ENCODE results near the gene DBP.

Gene DBP

DNA sequence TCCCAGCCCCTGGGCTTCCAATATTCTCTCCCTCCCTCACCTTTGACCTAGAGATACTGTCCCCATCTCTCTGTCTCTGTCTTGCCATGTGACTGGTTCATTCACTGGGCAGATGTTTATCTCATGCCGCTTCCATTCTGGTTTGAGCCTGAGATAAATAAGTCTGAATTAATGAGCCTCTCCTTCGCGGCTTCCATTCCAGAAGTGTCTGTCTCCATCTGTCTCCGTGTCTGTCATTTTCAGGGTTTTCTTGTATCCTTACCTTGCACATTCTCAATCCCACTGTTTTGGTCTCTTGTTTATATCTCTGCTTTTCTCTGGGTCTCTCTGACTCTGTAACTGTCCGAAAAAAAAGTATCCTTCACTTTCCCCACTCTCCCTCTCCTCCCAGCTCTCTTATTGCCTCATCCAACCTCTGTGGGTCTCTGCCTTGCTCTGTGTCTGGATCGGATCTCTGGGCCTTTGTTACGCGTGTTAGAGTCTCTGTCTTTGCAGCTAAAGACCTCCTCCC, 13.6 kb downstream of the DBP start (continued):
- TF ChIP-seq ZNF354C (tag by site-specific recombination; IDR thresholded peaks at IDR 0.05; ENCODE audit: borderline replicate concordance, low read depth), result no peak
- TF ChIP-seq ZNF843 (tag by site-specific recombination; IDR thresholded peaks at IDR 0.05), result no peak
- TF ChIP-seq, protein P1, sequence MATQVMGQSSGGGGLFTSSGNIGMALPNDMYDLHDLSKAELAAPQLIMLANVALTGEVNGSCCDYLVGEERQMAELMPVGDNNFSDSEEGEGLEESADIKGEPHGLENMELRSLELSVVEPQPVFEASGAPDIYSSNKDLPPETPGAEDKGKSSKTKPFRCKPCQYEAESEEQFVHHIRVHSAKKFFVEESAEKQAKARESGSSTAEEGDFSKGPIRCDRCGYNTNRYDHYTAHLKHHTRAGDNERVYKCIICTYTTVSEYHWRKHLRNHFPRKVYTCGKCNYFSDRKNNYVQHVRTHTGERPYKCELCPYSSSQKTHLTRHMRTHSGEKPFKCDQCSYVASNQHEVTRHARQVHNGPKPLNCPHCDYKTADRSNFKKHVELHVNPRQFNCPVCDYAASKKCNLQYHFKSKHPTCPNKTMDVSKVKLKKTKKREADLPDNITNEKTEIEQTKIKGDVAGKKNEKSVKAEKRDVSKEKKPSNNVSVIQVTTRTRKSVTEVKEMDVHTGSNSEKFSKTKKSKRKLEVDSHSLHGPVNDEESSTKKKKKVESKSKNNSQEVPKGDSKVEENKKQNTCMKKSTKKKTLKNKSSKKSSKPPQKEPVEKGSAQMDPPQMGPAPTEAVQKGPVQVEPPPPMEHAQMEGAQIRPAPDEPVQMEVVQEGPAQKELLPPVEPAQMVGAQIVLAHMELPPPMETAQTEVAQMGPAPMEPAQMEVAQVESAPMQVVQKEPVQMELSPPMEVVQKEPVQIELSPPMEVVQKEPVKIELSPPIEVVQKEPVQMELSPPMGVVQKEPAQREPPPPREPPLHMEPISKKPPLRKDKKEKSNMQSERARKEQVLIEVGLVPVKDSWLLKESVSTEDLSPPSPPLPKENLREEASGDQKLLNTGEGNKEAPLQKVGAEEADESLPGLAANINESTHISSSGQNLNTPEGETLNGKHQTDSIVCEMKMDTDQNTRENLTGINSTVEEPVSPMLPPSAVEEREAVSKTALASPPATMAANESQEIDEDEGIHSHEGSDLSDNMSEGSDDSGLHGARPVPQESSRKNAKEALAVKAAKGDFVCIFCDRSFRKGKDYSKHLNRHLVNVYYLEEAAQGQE (tag by site-specific recombination; IDR thresholded peaks at IDR 0.05), result peak; percentile 12; the same call in 1 of the 2 replicates
- TF ChIP-seq, protein P2, sequence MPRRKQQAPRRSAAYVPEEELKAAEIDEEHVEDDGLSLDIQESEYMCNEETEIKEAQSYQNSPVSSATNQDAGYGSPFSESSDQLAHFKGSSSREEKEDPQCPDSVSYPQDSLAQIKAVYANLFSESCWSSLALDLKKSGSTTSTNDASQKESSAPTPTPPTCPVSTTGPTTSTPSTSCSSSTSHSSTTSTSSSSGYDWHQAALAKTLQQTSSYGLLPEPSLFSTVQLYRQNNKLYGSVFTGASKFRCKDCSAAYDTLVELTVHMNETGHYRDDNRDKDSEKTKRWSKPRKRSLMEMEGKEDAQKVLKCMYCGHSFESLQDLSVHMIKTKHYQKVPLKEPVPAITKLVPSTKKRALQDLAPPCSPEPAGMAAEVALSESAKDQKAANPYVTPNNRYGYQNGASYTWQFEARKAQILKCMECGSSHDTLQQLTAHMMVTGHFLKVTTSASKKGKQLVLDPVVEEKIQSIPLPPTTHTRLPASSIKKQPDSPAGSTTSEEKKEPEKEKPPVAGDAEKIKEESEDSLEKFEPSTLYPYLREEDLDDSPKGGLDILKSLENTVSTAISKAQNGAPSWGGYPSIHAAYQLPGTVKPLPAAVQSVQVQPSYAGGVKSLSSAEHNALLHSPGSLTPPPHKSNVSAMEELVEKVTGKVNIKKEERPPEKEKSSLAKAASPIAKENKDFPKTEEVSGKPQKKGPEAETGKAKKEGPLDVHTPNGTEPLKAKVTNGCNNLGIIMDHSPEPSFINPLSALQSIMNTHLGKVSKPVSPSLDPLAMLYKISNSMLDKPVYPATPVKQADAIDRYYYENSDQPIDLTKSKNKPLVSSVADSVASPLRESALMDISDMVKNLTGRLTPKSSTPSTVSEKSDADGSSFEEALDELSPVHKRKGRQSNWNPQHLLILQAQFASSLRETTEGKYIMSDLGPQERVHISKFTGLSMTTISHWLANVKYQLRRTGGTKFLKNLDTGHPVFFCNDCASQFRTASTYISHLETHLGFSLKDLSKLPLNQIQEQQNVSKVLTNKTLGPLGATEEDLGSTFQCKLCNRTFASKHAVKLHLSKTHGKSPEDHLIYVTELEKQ (tag by site-specific recombination; IDR thresholded peaks at IDR 0.05; ENCODE audit: borderline replicate concordance), result no peak
- TF ChIP-seq, protein P3, sequence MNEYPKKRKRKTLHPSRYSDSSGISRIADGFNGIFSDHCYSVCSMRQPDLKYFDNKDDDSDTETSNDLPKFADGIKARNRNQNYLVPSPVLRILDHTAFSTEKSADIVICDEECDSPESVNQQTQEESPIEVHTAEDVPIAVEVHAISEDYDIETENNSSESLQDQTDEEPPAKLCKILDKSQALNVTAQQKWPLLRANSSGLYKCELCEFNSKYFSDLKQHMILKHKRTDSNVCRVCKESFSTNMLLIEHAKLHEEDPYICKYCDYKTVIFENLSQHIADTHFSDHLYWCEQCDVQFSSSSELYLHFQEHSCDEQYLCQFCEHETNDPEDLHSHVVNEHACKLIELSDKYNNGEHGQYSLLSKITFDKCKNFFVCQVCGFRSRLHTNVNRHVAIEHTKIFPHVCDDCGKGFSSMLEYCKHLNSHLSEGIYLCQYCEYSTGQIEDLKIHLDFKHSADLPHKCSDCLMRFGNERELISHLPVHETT (tag by site-specific recombination; IDR thresholded peaks at IDR 0.05), result 0 out of 2 replicates have a peak, but pooled peaks have one; percentile 20
- TF ChIP-seq ZNF335 (tag by site-specific recombination; conservative IDR thresholded peaks at IDR 0.05), result peak; percentile 77
- TF ChIP-seq ZNF501 (tag by site-specific recombination; IDR thresholded peaks at IDR 0.05), result peak; percentile 63; the same call in 1 of the 2 replicates
- no peak for TF ChIP-seq ZNF473 (tag by site-specific recombination; IDR thresholded peaks at IDR 0.05)
- no peak for TF ChIP-seq ZNF221 (tag by site-specific recombination; IDR thresholded peaks at IDR 0.05; ENCODE audit: borderline replicate concordance)
- TF ChIP-seq ZNF514 (tag by site-specific recombination; IDR thresholded peaks at IDR 0.05), result no peak
- TF ChIP-seq ZNF174 (tag by site-specific recombination; IDR thresholded peaks at IDR 0.05), result no peak
- TF ChIP-seq, protein P4, sequence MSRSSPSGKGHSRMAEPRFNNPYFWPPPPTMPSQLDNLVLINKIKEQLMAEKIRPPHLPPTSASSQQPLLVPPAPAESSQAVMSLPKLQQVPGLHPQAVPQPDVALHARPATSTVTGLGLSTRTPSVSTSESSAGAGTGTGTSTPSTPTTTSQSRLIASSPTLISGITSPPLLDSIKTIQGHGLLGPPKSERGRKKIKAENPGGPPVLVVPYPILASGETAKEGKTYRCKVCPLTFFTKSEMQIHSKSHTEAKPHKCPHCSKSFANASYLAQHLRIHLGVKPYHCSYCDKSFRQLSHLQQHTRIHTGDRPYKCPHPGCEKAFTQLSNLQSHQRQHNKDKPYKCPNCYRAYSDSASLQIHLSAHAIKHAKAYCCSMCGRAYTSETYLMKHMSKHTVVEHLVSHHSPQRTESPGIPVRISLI (tag by site-specific recombination; IDR thresholded peaks at IDR 0.05), result peak; percentile 41; the same call in 1 of the 2 replicates

DNA sequence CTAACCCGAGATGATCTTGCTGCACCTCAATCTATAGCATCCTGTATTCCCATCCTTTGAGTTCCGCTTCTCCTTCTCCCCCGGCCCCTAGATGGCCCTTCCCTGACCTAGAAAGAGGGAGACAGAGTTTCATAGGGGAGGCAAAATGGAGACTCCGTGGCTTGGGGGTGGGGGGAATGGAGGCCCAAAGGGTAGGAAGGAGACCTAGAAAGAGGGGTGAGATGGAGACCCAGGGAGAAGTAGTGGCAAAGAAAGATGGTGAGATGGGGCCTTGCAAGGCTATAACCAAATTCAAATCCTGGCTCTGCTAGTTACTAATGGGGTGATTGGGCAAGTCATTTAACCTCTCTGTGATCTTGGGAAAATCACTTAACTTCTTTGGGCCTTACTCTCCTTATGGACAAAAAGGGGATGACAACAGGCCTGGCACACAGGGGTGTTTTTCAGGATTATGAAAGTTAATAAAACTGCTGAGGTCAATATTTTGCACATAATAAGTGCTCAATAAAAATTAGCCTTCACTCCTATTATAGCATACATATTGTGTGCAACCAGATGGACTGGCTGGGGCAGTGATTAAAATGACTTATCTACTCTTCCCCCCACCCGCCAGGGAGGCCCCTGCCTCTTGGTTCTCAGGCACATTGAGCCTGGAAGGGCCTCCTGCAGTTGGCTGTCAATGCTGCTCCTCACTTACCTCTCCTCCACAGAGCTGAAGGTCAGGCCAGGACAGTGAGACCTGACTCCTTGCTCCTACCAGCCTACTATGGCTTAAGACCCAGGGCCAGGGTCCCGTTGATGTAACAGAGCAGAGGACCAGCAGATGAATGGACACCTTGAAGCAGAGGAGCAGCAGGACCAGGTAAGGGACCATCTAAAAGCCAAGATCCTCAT, 17.2 kb downstream of the DBP start:
- ChIA-PET POLR2A (interaction anchor here (0.5 to 1.8 kb wide), 44 partner anchors 10 to 1247 kb away, joined by 3 to 97 read pairs (median 5); partner anchors contain the start of genes ALDH16A1, CA11, IZUMO1 and KDELR1), CTCF (interaction anchor here (0.6 to 1.1 kb wide), 5 partner anchors 35 to 606 kb away, joined by 3 to 6 read pairs (median 3); no protein-coding TSS in a partner anchor)
- Histone ChIP-seq H3K4me3 (ENCODE audit: low read depth, low read length) (peak overlapping the region; percentile 40), H3K9me3 (ENCODE audit: control insufficient read depth, insufficient read depth, low read depth, low read length) (no peaks in the 10 kb centered on the region), H3K4me1 (ENCODE audit: control insufficient read depth, insufficient read depth, low read length) (peaks cover 34% of the 10 kb centered on the region), H3K36me3 (ENCODE audit: control insufficient read depth in 2 of 2, insufficient read depth in 1 of 2, low read length in 2 of 2) (peaks cover 14 to 40% of the 10 kb centered on the region in 2 experiments), H3K27ac (ENCODE audit: extremely low read depth, low read depth, low read length) (peak overlapping the region; percentile 100)
- TF ChIP-seq, protein P5, sequence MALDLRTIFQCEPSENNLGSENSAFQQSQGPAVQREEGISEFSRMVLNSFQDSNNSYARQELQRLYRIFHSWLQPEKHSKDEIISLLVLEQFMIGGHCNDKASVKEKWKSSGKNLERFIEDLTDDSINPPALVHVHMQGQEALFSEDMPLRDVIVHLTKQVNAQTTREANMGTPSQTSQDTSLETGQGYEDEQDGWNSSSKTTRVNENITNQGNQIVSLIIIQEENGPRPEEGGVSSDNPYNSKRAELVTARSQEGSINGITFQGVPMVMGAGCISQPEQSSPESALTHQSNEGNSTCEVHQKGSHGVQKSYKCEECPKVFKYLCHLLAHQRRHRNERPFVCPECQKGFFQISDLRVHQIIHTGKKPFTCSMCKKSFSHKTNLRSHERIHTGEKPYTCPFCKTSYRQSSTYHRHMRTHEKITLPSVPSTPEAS (tag by site-specific recombination; IDR thresholded peaks at IDR 0.05), result no peak
- TF ChIP-seq MEIS1 (CRISPR knock-in tag; IDR thresholded peaks at IDR 0.05; ENCODE audit: borderline replicate concordance), result no peak
- TF ChIP-seq ZNF610 (tag by site-specific recombination; IDR thresholded peaks at IDR 0.05; ENCODE audit: borderline replicate concordance), result 0 out of 2 replicates have a peak, but pooled peaks have one; percentile 51
- TF ChIP-seq, protein P6, sequence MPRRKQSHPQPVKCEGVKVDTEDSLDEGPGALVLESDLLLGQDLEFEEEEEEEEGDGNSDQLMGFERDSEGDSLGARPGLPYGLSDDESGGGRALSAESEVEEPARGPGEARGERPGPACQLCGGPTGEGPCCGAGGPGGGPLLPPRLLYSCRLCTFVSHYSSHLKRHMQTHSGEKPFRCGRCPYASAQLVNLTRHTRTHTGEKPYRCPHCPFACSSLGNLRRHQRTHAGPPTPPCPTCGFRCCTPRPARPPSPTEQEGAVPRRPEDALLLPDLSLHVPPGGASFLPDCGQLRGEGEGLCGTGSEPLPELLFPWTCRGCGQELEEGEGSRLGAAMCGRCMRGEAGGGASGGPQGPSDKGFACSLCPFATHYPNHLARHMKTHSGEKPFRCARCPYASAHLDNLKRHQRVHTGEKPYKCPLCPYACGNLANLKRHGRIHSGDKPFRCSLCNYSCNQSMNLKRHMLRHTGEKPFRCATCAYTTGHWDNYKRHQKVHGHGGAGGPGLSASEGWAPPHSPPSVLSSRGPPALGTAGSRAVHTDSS (tag by site-specific recombination; IDR thresholded peaks at IDR 0.05), result 0 out of 2 replicates have a peak, but pooled peaks have one; percentile 18
- TF ChIP-seq, protein P7, sequence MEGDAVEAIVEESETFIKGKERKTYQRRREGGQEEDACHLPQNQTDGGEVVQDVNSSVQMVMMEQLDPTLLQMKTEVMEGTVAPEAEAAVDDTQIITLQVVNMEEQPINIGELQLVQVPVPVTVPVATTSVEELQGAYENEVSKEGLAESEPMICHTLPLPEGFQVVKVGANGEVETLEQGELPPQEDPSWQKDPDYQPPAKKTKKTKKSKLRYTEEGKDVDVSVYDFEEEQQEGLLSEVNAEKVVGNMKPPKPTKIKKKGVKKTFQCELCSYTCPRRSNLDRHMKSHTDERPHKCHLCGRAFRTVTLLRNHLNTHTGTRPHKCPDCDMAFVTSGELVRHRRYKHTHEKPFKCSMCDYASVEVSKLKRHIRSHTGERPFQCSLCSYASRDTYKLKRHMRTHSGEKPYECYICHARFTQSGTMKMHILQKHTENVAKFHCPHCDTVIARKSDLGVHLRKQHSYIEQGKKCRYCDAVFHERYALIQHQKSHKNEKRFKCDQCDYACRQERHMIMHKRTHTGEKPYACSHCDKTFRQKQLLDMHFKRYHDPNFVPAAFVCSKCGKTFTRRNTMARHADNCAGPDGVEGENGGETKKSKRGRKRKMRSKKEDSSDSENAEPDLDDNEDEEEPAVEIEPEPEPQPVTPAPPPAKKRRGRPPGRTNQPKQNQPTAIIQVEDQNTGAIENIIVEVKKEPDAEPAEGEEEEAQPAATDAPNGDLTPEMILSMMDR (tag by site-specific recombination; IDR thresholded peaks at IDR 0.05), result peak; percentile 43; the same call in 1 of the 2 replicates
